ENCODE results near the gene ADAMTSL2.

Gene ADAMTSL2

DNA sequence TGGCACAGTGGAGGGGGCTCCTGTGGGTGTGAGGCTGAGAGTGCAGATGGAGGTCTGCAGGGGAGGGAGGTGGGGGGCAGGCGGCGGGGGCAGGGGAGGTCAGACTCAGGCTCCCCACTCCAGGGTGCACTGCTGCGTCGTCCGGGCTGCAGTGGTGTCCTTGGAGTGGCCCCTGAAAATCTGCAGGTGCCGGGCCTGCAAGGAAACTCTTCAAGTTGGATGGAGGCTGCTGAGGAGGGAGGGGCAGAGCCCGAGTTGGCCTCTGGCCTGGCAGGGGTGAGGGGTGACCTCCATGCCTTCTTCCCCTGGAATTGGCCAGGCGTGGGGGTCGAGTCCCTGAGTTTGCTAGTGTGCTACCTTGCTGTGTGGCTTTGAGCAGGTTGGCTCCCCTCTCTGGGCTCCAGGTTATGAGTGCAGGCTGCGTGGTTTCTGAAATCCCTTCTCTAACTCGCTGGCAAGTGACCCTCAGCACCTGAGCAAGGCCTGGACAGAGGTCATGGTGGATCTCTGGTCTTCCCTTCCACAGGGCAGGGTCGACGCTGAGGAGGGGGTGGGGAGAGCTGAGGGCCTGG lies 888 bp downstream of the ADAMTSL2 start:
- no peak for DNase-seq (ENCODE audit: low read depth)

GRCh38 chr9:133536080-133536479 lies 1.6 kb downstream of the ADAMTSL2 start:
- no peak for DNase-seq (ENCODE audit: low read depth)

DNA sequence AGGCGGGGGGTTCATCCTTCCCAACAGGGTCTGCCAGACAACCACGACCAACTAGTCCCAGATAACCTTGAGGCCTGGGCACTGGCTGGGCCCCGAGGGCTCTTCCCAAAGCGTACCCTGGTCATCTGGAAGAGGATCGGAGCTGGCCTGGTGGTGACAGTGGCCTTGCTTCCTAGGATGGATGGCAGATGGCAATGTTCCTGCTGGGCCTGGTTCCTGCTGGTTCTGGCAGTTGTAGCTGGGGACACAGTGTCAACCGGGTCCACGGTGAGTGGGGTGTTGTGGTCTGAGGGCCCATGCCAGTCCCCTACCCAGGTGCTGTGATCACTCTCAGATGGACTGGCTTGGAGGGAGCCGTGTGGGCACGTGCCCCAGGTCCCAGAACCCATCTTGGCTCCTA lies 2.0 kb downstream of the ADAMTSL2 start:
- DNase-seq (ENCODE audit: low read depth) = no peak

- no peak for DNase-seq (ENCODE audit: low read depth)
Observed at GRCh38 chr9:133537257-133537656, 2.8 kb downstream of the ADAMTSL2 start.

DNA sequence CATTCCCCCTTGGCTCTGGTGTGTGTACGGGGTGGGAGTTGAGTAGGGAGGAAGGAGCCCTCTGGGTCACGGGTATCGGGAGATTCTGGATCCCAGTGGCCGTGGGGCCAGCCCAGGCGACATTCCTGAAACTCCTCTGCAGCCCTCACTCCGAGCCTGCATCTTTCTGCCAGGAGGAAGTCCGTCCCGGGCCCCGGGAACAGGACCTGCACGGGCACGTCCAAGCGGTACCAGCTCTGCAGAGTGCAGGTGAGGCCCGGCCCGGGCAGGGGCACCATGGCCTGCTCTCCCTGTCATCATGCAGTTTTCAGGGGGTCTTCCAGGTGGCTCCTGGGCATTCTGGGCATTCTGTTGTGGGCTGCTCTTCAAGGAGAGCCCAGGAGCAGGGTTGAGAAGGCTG lies 3.7 kb downstream of the ADAMTSL2 start:
- no peak for DNase-seq (ENCODE audit: low read depth)

DNA sequence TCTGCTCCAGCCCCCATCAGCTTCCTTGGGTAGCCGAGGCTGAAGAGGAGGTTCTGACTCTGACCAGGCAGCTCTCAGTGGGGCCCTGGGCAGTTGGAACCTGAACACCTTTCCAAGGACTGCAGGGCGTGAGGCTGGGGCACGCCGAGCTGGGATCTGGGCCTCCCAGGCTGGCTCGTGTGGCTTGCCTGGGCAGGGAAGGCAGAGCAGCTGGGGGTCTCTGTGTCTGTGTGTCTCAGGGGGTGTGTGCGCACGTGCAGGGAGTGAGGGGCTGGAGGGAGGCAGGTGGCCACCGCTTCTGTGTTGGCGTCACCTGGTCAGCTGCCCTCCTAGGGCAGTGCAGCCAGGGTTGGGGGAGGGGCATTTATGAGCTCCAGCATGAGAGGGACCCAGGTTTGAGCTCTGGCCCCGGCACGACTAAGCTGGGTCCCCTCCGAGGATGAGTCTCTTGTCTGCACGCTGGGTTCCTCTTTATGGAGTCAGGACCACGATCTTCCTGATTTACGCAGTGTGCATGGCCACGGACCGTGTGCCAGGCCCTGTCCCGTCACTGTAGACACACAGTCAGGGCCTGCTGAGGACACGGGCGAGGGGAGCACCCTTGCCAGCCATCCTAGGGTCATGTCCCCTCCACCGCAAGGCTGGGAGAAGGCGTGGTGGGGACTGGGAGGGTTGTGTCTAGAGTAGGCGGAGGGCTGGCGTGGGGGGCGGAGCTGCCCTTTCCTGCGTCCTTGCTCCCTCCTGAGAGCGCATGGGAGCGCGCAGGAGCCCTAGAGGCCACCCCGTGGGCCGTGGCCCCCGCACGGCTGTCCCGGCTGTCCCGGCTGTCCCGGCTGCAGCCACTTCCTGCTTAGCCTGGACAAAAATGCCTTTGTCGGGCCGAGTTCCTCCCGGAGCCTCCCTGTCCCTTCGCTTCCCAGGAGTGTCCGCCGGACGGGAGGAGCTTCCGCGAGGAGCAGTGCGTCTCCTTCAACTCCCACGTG lies 4.6 kb downstream of the ADAMTSL2 start:
- DNase-seq (ENCODE audit: low read depth) = no peak

DNA sequence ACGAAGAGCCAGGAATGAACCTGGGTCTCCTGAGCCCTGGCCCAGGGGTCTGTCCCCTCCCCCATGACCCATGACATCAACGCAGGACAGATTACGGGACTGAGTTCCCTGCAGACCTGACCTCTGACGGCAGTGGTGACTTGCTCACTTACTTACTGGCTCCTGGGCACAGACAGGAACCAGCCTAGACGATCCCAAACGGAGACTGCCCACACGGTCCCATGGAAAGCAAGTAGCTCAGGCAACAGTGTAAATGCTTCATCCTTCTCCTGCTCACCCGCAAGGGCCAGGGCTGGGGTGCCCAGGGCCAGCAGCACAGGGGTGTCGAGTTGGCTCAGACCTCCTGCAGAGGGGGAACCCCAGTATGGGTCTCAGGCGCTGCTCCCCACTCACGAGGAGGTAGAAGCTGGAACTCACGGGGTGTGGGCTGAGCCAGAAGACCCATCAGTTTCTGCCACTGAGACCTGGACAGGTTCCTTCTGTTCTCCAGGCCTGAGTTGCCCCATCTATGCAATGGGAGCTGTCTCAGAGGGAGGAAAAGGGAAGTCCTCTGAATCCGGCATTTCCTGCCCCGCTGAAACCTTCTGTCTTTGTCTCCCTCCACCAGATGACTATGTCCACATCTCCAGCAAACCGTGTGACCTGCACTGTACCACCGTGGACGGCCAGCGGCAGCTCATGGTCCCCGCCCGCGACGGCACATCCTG lies 5.6 kb downstream of the ADAMTSL2 start:
- no peak for DNase-seq (ENCODE audit: low read depth)

GRCh38 chr9:133540698-133541025 lies 6.2 kb downstream of the ADAMTSL2 start:
- no peak for DNase-seq (ENCODE audit: low read depth)

DNA sequence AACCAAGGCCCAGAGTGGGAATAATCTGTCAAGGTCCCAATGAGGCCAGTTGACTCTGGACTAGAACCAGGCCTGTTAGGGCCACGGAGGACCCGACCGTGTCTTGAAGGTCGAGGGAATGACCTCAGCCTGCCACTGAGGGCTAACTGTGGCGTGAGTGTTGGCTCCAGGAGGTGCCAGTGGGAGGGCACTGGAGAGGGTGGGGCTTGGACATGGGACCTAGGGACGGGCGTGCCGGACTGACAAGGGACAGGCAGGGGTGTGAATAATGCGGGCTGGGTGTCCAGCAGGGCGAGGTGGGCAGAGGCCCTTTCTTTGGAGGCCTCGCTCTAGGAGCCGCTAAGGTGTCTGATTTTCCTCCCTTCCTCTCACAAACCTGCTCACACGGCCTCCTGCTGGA lies 7.5 kb downstream of the ADAMTSL2 start:
- no peak for DNase-seq (ENCODE audit: low read depth)

DNA sequence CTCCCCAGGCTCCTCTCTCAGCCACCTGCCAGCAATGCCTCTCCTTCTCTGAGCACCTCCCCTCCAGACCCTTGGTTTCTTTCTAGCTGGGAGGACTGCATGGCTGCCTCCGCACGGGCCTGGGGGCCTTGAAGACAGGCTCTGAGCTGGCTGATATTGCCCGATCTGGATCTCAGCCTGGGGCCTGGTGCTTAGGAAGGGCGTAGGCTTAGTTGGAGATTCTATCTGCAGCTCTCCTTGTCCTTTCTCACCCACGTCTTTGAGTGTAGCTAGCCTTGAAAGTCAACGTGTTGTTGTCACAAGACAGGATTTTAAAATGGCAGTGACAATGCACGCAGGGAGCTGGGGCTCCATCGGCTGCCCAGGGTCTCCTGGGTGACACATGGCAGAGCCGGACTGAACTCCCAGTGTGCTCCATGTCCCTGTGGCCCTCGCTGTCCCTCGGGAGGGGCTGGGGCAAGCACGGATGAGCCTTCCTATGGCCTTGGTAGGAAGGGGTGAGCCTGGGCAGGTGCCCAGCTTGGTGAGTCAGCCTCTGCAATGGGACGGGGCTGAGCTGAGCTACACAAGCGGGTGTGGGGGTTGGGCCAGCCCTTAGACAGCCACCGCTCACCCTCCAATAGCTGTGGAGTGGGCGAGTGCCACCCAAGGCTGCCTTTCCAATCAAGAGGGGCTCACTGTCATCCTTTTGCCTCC lies 9.4 kb downstream of the ADAMTSL2 start:
- no peak for DNase-seq (ENCODE audit: low read depth)

GRCh38 chr9:133545494-133546286 lies 11.2 kb downstream of the ADAMTSL2 start:
- DNase-seq (ENCODE audit: low read depth) = no peak

DNA sequence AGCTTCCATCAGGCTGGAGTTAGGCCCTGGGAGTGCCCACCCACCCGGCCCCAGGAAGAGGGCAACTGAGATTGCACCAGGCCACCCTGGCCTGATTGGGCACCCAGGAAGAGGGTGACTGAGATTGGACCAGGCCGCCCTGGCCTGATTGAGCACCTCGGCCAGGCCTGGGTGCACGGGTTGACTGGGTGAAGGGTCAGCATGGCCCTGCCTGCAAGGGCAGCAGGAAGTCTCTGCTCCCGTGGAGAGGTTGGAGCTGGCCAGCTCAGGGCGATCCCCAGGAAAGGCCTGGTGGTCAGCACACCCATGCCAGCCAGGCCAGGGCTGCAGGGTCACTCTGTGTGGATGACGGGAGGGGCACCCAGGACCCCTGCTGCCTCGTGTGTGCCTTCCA lies 11.8 kb downstream of the ADAMTSL2 start:
- DNase-seq (ENCODE audit: low read depth) = no peak

- no peak for DNase-seq (ENCODE audit: low read depth)
Observed at GRCh38 chr9:133547116-133547515, 12.6 kb downstream of the ADAMTSL2 start.

- no peak for DNase-seq (ENCODE audit: low read depth)
Observed at GRCh38 chr9:133551446-133551845, 16.9 kb downstream of the ADAMTSL2 start.

DNA sequence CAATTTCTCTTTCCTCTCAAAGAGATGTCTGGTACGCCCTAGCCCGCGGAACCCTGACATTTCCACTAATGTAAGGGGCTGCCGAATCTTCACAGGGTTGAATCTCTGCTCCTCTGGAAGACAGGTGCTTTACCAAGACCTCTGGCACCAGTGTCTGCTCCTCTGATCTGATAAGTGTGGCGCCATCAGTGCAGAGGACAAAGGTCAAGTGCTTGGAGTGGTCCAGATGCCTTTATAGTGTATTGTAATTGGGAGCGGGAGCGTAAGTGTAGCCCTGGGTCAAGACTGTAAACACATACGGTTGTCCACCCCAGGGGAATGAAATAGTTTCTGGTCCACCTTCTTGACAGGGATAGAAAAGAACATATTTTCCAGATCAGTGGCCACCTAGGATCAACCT lies 17.7 kb downstream of the ADAMTSL2 start:
- DNase-seq (ENCODE audit: low read depth) = no peak

GRCh38 chr9:133553123-133553522 lies 18.6 kb downstream of the ADAMTSL2 start:
- DNase-seq (ENCODE audit: low read depth) = no peak

- no peak for DNase-seq (ENCODE audit: low read depth)
Observed at GRCh38 chr9:133553973-133554713, 19.6 kb downstream of the ADAMTSL2 start.

- DNase-seq (ENCODE audit: low read depth) = no peak
Observed at GRCh38 chr9:133554729-133555128, 20.2 kb downstream of the ADAMTSL2 start.

DNA sequence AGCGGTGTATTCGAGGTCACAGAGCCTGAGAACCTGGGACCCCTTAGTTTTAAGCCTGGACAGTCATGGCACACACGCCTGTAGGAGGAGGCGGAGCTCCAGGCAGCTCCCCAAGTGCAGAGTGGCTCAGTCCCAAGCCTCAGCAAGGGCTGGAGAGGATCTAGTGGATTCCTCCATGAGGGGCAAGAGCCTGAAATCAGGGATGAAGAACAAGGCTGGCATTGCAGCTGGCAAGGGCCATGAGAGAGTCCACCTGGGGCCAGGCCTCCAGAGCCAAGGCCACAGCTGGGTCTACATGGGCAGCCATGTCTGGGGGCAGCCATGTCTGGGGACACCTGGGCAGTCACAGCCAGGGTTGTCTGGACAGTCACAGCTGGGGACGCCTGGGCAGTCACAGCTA lies 21.9 kb downstream of the ADAMTSL2 start:
- no peak for DNase-seq (ENCODE audit: low read depth)

GRCh38 chr9:133557581-133557980 lies 23.1 kb downstream of the ADAMTSL2 start:
- DNase-seq (ENCODE audit: low read depth) = no peak
